OCI-M2 (cell line): Measurements from ENCODE around the gene OR2AT4.
A peak's percentile ranks its signal among the peaks of the same experiment; 100 is the strongest.
"Not testable (repeated sequence)": the region's sequence is repeated elsewhere in the genome, so short reads cannot be mapped to it uniquely, and the experiment has no call there.

Source experiments
- DNase-seq: peaks from one replicate; lab custom pipeline; 2025; ENCODE audit not compliant: unreplicated experiment; lab: John Stamatoyannopoulos, UW

The OR2AT4 gene

GRCh38 chr11:75096456-75097172 is at the start of gene OR2AT4:
TSS of gene OR2AT4 (minus strand) at chr11:75096876.
- DNase-seq = no peak

- DNase-seq = no peak
Observed at GRCh38 chr11:75145972-75146519, 49.4 kb upstream of the OR2AT4 start.

GRCh38 chr11:75145196-75145971 is 48.7 kb upstream of the OR2AT4 start:
- no peak for DNase-seq

- no peak for DNase-seq
Observed at GRCh38 chr11:75144716-75145014, 48.0 kb upstream of the OR2AT4 start.

- DNase-seq = no peak
Observed at GRCh38 chr11:75143420-75143731, 46.7 kb upstream of the OR2AT4 start.

GRCh38 chr11:75142714-75143419 is 46.2 kb upstream of the OR2AT4 start:
- peak; percentile 16 for DNase-seq

GRCh38 chr11:75141166-75141565 is 44.5 kb upstream of the OR2AT4 start:
- no peak for DNase-seq

- no peak for DNase-seq
Observed at GRCh38 chr11:75140269-75141138, 43.8 kb upstream of the OR2AT4 start.

- DNase-seq = no peak
Observed at GRCh38 chr11:75135651-75136050, 39.0 kb upstream of the OR2AT4 start.

- DNase-seq = no peak
Observed at GRCh38 chr11:75135021-75135650, 38.5 kb upstream of the OR2AT4 start.

GRCh38 chr11:75133976-75134375 is 37.3 kb upstream of the OR2AT4 start:
- no peak for DNase-seq

- DNase-seq = no peak
Observed at GRCh38 chr11:75132080-75132479, 35.4 kb upstream of the OR2AT4 start.

GRCh38 chr11:75126564-75126963 is 29.9 kb upstream of the OR2AT4 start:
- no peak for DNase-seq

- DNase-seq = no peak
Observed at GRCh38 chr11:75118577-75118976, 21.9 kb upstream of the OR2AT4 start.

- no peak for DNase-seq
Observed at GRCh38 chr11:75114465-75114864, 17.8 kb upstream of the OR2AT4 start.

- no peak for DNase-seq
Observed at GRCh38 chr11:75113030-75113429, 16.4 kb upstream of the OR2AT4 start.

GRCh38 chr11:75112200-75112599 is 15.5 kb upstream of the OR2AT4 start:
- DNase-seq = no peak

- no peak for DNase-seq
Observed at GRCh38 chr11:75107187-75107586, 10.5 kb upstream of the OR2AT4 start.

- DNase-seq = not testable (repeated sequence)
Observed at GRCh38 chr11:75105967-75106681, 9.4 kb upstream of the OR2AT4 start.

GRCh38 chr11:75105462-75105925 is 8.8 kb upstream of the OR2AT4 start:
- no peak for DNase-seq
